ENCODE results near the gene GPR83. TPM values are rescaled to one million over a fixed set of nuclear protein-coding genes. Genes with fewer than 3 reads are reported as not detected.

Gene GPR83
- total RNA-seq, 1 experiment from 2014 or later, result not detected

DNA sequence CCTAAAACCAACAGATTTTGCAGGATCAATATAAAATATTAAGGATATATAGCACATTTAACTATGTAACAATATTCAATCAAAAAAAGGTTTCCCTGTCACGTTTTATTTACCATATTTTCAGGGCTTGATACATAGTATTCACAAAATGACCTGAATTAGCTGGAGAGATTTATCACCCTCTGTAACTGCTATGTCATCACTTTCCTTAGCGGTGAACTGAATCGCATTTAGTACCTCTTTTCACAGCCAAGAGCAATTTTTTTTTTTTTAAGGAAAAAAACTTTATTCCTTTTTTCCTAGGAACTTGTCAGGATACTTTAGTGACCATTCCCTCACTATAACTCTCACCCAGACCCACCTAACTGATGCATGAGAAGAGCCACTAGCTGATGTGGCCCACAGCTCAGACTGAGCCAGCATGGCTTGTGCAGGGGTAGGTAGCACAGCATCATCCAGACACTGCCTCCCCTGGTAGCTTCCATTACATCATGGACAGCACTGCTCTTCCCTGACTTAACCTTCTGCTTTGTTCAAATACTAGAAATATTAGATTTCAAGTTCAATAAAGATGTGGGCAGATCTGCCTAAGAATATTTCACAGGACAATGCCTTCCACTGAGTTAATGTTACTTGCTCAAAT, 17.0 kb upstream of the GPR83 start:
- Histone ChIP-seq H3K4me1 (replicated peaks; ENCODE audit: insufficient read depth) (no peaks in the 10 kb centered on the region), H2AFZ (no peak overlapping the region), H3K36me3 (ENCODE audit: low read depth) (peaks cover 19% of the 10 kb centered on the region; the same call in 1 of the 2 replicates), H3K4me2 (no peak overlapping the region), H3K27me3 (ENCODE audit: insufficient read depth, low read depth) (no peaks in the 10 kb centered on the region), H3F3A (ENCODE audit: insufficient read depth, low read depth) (no peaks in the 10 kb centered on the region; the same call in 1 of the 2 replicates), H3K9me2 (ENCODE audit: insufficient read depth) (no peaks in the 10 kb centered on the region), H3K79me2 (ENCODE audit: low read depth) (no peaks in the 10 kb centered on the region), H3K4me3 (no peak overlapping the region), H3K27ac (no peak overlapping the region), H4K20me1 (ENCODE audit: insufficient read depth) (no peaks in the 10 kb centered on the region), H3K9me3 (ENCODE audit: insufficient read depth, low read depth) (no peaks in the 10 kb centered on the region)
- intact Hi-C loops (cut with micrococcal nuclease; ENCODE audit: unreplicated experiment), result loop anchor here (5.0 kb wide), 1 partner anchor 236 kb away; no protein-coding TSS in a partner anchor
- POLR2A ChIA-PET (ENCODE audit: unreplicated experiment), result no interaction called here
- CTCF ChIA-PET, result interaction anchor here (1.4 kb wide), 1 partner anchor 523 kb away, joined by 3 read pairs; no protein-coding TSS in a partner anchor
- DNase-seq, result no peak
- TF ChIP-seq EZH2 (IDR thresholded peaks at IDR 0.05; ENCODE audit: low read depth), result no peak
- no peak for TF ChIP-seq CTCF (conservative IDR thresholded peaks at IDR 0.05)
- no TSS peak for BruUV-seq (replicated peaks)

GRCh38 chr11:94417386-94417987, 16.3 kb upstream of the GPR83 start:
- ChIA-PET POLR2A (ENCODE audit: unreplicated experiment) (no interaction called here), CTCF (interaction anchor here (1.4 kb wide), 1 partner anchor 522 kb away, joined by 3 read pairs; no protein-coding TSS in a partner anchor)
- Histone ChIP-seq H4K20me1 (ENCODE audit: insufficient read depth) (no peaks in the 10 kb centered on the region), H3K9me3 (ENCODE audit: insufficient read depth, low read depth) (no peaks in the 10 kb centered on the region), H3K36me3 (ENCODE audit: low read depth) (peaks cover 19% of the 10 kb centered on the region; the same call in 1 of the 2 replicates), H3K79me2 (ENCODE audit: low read depth) (no peaks in the 10 kb centered on the region), H3F3A (ENCODE audit: insufficient read depth, low read depth) (no peaks in the 10 kb centered on the region; the same call in 1 of the 2 replicates), H3K27ac (no peak overlapping the region), H3K4me3 (no peak overlapping the region), H3K27me3 (ENCODE audit: insufficient read depth, low read depth) (no peaks in the 10 kb centered on the region), H3K4me1 (replicated peaks; ENCODE audit: insufficient read depth) (no peaks in the 10 kb centered on the region), H2AFZ (no peak overlapping the region), H3K9me2 (ENCODE audit: insufficient read depth) (no peaks in the 10 kb centered on the region), H3K4me2 (no peak overlapping the region)
- BruUV-seq (replicated peaks), result no TSS peak
- DNase-seq, result no peak
- intact Hi-C loops (cut with micrococcal nuclease; ENCODE audit: unreplicated experiment), result loop anchor here (1.0 to 5.0 kb wide), 3 partner anchors 235 to 522 kb away; no protein-coding TSS in a partner anchor
- TF ChIP-seq EZH2 (IDR thresholded peaks at IDR 0.05; ENCODE audit: low read depth), result no peak
- TF ChIP-seq CTCF (conservative IDR thresholded peaks at IDR 0.05), result peak; percentile 73

- TF ChIP-seq CTCF (conservative IDR thresholded peaks at IDR 0.05), result no peak
- no peak for TF ChIP-seq EZH2 (IDR thresholded peaks at IDR 0.05; ENCODE audit: low read depth)
- H3K9me2 ChIP-seq (ENCODE audit: insufficient read depth), result no peaks in the 10 kb centered on the region
- no peaks in the 10 kb centered on the region for H3K9me3 ChIP-seq (ENCODE audit: insufficient read depth, low read depth)
- H3K27ac ChIP-seq, result no peak overlapping the region
- no peak overlapping the region for H2AFZ ChIP-seq
- CTCF ChIA-PET, result no interaction called here
- intact Hi-C loops (cut with micrococcal nuclease; ENCODE audit: unreplicated experiment), result no loop called here
- no peak for DNase-seq
- H4K20me1 ChIP-seq (ENCODE audit: insufficient read depth), result no peaks in the 10 kb centered on the region
- H3K27me3 ChIP-seq (ENCODE audit: insufficient read depth, low read depth), result 0 out of 2 replicates have a peak, but pooled peaks cover under 1% of the 10 kb centered on the region
- H3K36me3 ChIP-seq (ENCODE audit: low read depth), result no peaks in the 10 kb centered on the region
- no peaks in the 10 kb centered on the region for H3K4me1 ChIP-seq (replicated peaks; ENCODE audit: insufficient read depth)
- no peak overlapping the region for H3K4me3 ChIP-seq
- no peak overlapping the region for H3K4me2 ChIP-seq
- H3F3A ChIP-seq (ENCODE audit: insufficient read depth, low read depth), result no peaks in the 10 kb centered on the region
- POLR2A ChIA-PET (ENCODE audit: unreplicated experiment), result no interaction called here
- BruUV-seq (replicated peaks), result no TSS peak
- H3K79me2 ChIP-seq (ENCODE audit: low read depth), result no peaks in the 10 kb centered on the region
These were observed 4.0 kb upstream of the GPR83 start for GRCh38 chr11:94405062-94405833.

All from PC-9 (cell line).